Thyroid gland (tissue), 4 donors: ENCODE measurements around the gene NEDD4.

Experiments
- CTCF ChIP-seq, 6 experiments: fragments of 200-600 bp in 3 of 6; fragments of 450-650 bp in 3 of 6; sonication (generic) in 3 of 6; IDR thresholded peaks; one replicate each; pipeline ENCODE4 v1.5.1; 2016 to 2019; ENCODE audit warnings: antibody characterized with exemption in 6 of 6, mild to moderate bottlenecking in 2 of 6, inconsistent platforms in 1 of 6, moderate library complexity in 1 of 6
- POLR2A ChIP-seq, 2 donors: fragments of 450-650 bp; IDR thresholded peaks; one replicate each; pipeline ENCODE4 v1.6.1; 2017; ENCODE audit warnings: antibody characterized with exemption in 2 of 2, mild to moderate bottlenecking in 2 of 2, moderate library complexity in 1 of 2

GRCh38 chr15:56036546-56037067 is 43.2 kb upstream of the NEDD4 start:
- TF ChIP-seq CTCF (IDR thresholded peaks at IDR 0.05), result no peak
- TF ChIP-seq POLR2A (IDR thresholded peaks at IDR 0.05), result no peak
